IMR-90 (cell line): Measurements from ENCODE around the gene USP30. TPM values are rescaled to one million over a fixed set of nuclear protein-coding genes. Genes with fewer than 3 reads are reported as not detected.

Experiments used
- ATAC-seq: fragments of 200-7000 bp; cut with Tn5 transposase; 2 replicates; pipeline ENCODE4 v1.9.1; 2020; ENCODE audit warnings: low read depth, mild to moderate bottlenecking, moderate library complexity
- BruUV-seq: library from RNA; stranded (reverse); fragments of 400-500 nt; replicated peaks from 2 replicates; lab custom pipeline; 2021; lab: Mats Ljungman, UMichigan
- CTCF ChIA-PET: fragments of 300-600 bp; formaldehyde crosslinking; extraction: SDS; loops from one replicate; lab custom pipeline; 2021; ENCODE audit warnings: antibody characterized with exemption; lab: Yijun Ruan, JAX
- POLR2A ChIA-PET: fragments of 300-600 bp; sonication (Branson Sonifier 250); formaldehyde crosslinking; loops from one replicate; lab custom pipeline; 2022; ENCODE audit warnings: antibody characterized with exemption; ENCODE audit not compliant: unreplicated experiment; lab: Charles Lee
- DNase-seq: peaks from one replicate; pipeline ENCODE4 v3.0.0; 2013
- H2AFZ ChIP-seq: replicated peaks from 2 replicates; pipeline ENCODE3; 2013; ENCODE audit warnings: low read length, mild to moderate bottlenecking; ENCODE audit not compliant: poor library complexity
- H2AK5ac ChIP-seq: 2 replicates; pipeline ENCODE4 v1.6.1; 2013; ENCODE audit warnings: low read depth, low read length, inconsistent platforms
- H2AK9ac ChIP-seq: replicated peaks from 2 replicates; pipeline ENCODE3; 2013; ENCODE audit warnings: mild to moderate bottlenecking, low read depth, low read length, moderate library complexity; ENCODE audit not compliant: poor library complexity
- H2BK120ac ChIP-seq: 2 replicates; pipeline ENCODE4 v1.6.1; 2013; ENCODE audit warnings: low read depth, low read length, inconsistent platforms
- H2BK15ac ChIP-seq: 3 replicates; pipeline ENCODE4 v1.6.1; 2013; ENCODE audit warnings: low read depth, low read length, inconsistent platforms
- H2BK20ac ChIP-seq: 2 replicates; pipeline ENCODE4 v1.6.1; 2013; ENCODE audit warnings: low read depth, mild to moderate bottlenecking, inconsistent platforms, low read length, moderate library complexity
- H2BK5ac ChIP-seq: 2 replicates; pipeline ENCODE4 v1.6.1; 2013; ENCODE audit warnings: mild to moderate bottlenecking, low read depth, low read length, inconsistent platforms; ENCODE audit not compliant: poor library complexity, severe bottlenecking
- H3K14ac ChIP-seq: replicated peaks from 2 replicates; pipeline ENCODE4 v1.6.1; 2013; ENCODE audit warnings: low read depth, low read length, inconsistent platforms
- H3K18ac ChIP-seq: 2 replicates; pipeline ENCODE4 v1.6.1; 2013; ENCODE audit warnings: low read depth, low read length, control low read depth
- H3K23ac ChIP-seq: 2 replicates; pipeline ENCODE4 v1.6.1; 2013; ENCODE audit warnings: low read depth, low read length, inconsistent platforms
- H3K27ac ChIP-seq: 2 replicates; pipeline ENCODE4 v1.5.1; 2013; ENCODE audit warnings: mild to moderate bottlenecking, control low read depth, low read length; ENCODE audit not compliant: insufficient read depth
- H3K27me3 ChIP-seq: 2 replicates; pipeline ENCODE4 v1.6.1; 2013; ENCODE audit warnings: low read length; ENCODE audit not compliant: control insufficient read depth, insufficient read depth
- H3K36me3 ChIP-seq: 2 replicates; pipeline ENCODE4 v1.6.1; 2013; ENCODE audit warnings: low read length, mixed read lengths; ENCODE audit not compliant: control insufficient read depth, insufficient read depth
- H3K4ac ChIP-seq: 2 replicates; pipeline ENCODE4 v1.6.1; 2013; ENCODE audit warnings: low read depth, low read length, inconsistent platforms
- H3K4me1 ChIP-seq: 2 replicates; pipeline ENCODE4 v1.6.1; 2013; ENCODE audit warnings: low read length, mixed read lengths; ENCODE audit not compliant: control insufficient read depth, insufficient read depth
- H3K4me2 ChIP-seq: 2 replicates; pipeline ENCODE4 v1.6.1; 2013; ENCODE audit warnings: low read depth, mild to moderate bottlenecking, control low read depth, low read length, moderate library complexity
- H3K4me3 ChIP-seq: 2 replicates; pipeline ENCODE4 v1.5.1; 2013; ENCODE audit warnings: low read depth, mild to moderate bottlenecking, control low read depth, low read length, moderate library complexity; ENCODE audit not compliant: insufficient read depth
- H3K56ac ChIP-seq: 2 replicates; pipeline ENCODE4 v1.6.1; 2013; ENCODE audit warnings: low read length, inconsistent platforms; ENCODE audit not compliant: insufficient read depth; ENCODE audit errors: extremely low read depth
- H3K79me1 ChIP-seq, 2 experiments: 2 replicates each; pipeline ENCODE4 v1.6.1; 2013; ENCODE audit warnings: low read length in 2 of 2, inconsistent platforms in 1 of 2, low read depth in 1 of 2
- H3K9ac ChIP-seq: 2 replicates; pipeline ENCODE4 v1.6.1; 2013; ENCODE audit warnings: low read depth, low read length, control low read depth
- H3K9me1 ChIP-seq: 2 replicates; pipeline ENCODE4 v1.6.1; 2013; ENCODE audit warnings: low read length, inconsistent platforms; ENCODE audit not compliant: insufficient read depth
- H3K9me3 ChIP-seq: 2 replicates; pipeline ENCODE4 v1.6.1; 2013; ENCODE audit warnings: low read length; ENCODE audit not compliant: control insufficient read depth, insufficient read depth
- H4K20me1 ChIP-seq: 2 replicates; pipeline ENCODE4 v1.6.1; 2013; ENCODE audit warnings: low read length, inconsistent platforms; ENCODE audit not compliant: insufficient read depth
- H4K5ac ChIP-seq: 2 replicates; pipeline ENCODE4 v1.6.1; 2013; ENCODE audit warnings: mild to moderate bottlenecking, low read depth, low read length, control low read depth
- H4K8ac ChIP-seq, 2 experiments: 2 replicates each; pipeline ENCODE4 v1.6.1; 2013; ENCODE audit warnings: low read depth in 2 of 2, low read length in 2 of 2, control low read depth in 1 of 2, inconsistent platforms in 1 of 2
- H4K91ac ChIP-seq: 2 replicates; pipeline ENCODE4 v1.6.1; 2013; ENCODE audit warnings: low read depth, low read length, inconsistent platforms; ENCODE audit not compliant: insufficient read depth
- BHLHE40 ChIP-seq: fragments of 150-350 bp; IDR thresholded peaks from 2 replicates; pipeline ENCODE4 v1.6.1; 2016; ENCODE audit warnings: mild to moderate bottlenecking, low read depth, low read length
- CEBPB ChIP-seq: IDR thresholded peaks from 2 replicates; pipeline ENCODE4 v1.6.1; 2012; ENCODE audit warnings: low read depth, low read length, improper control_type of control experiment
- CTCF ChIP-seq: conservative IDR thresholded peaks from 2 replicates; pipeline ENCODE4 v1.5.1; 2012; ENCODE audit warnings: mild to moderate bottlenecking, low read depth, low read length, improper control_type of control experiment
- ELK1 ChIP-seq: fragments of 150-350 bp; IDR thresholded peaks from 2 replicates; pipeline ENCODE4 v1.6.1; 2016; ENCODE audit warnings: low read depth, mild to moderate bottlenecking, low read length, moderate library complexity, borderline replicate concordance
- FOS ChIP-seq: fragments of 150-350 bp; IDR thresholded peaks from 2 replicates; pipeline ENCODE4 v1.6.1; 2016; ENCODE audit warnings: low read depth, low read length
- MAFK ChIP-seq: IDR thresholded peaks from 2 replicates; pipeline ENCODE4 v1.6.1; 2012; ENCODE audit warnings: low read depth, low read length, improper control_type of control experiment
- MAZ ChIP-seq: IDR thresholded peaks from 2 replicates; pipeline ENCODE4 v1.6.1; 2012; ENCODE audit warnings: low read depth, mild to moderate bottlenecking, low read length, improper control_type of control experiment, moderate library complexity, borderline replicate concordance
- MXI1 ChIP-seq: IDR thresholded peaks from 2 replicates; pipeline ENCODE4 v1.6.1; 2012; ENCODE audit warnings: low read depth, mild to moderate bottlenecking, low read length, moderate library complexity, borderline replicate concordance
- NFE2L2 ChIP-seq: fragments of 150-350 bp; IDR thresholded peaks from 2 replicates; pipeline ENCODE4 v1.6.1; 2016; ENCODE audit warnings: low read depth, mild to moderate bottlenecking, low read length
- POLR2A ChIP-seq: IDR thresholded peaks from 2 replicates; pipeline ENCODE4 v1.6.1; 2012; ENCODE audit warnings: mild to moderate bottlenecking, low read depth, low read length
- SMC3 ChIP-seq: fragments of 150-350 bp; IDR thresholded peaks from 2 replicates; pipeline ENCODE4 v1.6.1; 2016; ENCODE audit warnings: low read depth, mild to moderate bottlenecking, antibody characterized with exemption, low read length, moderate library complexity
- dilution Hi-C: fragments of 300-500 bp; cut with HindIII; formaldehyde crosslinking; loops from one replicate; pipeline ENCODE4 v1.14.3; 2018; ENCODE audit warnings: low sequenced_read_pairs; ENCODE audit not compliant: unreplicated experiment
- in situ Hi-C: fragments of 300-500 bp; cut with MboI; formaldehyde crosslinking; loops from 3 replicates; pipeline ENCODE4 v1.14.3; 2019; ENCODE audit warnings: low sequenced_read_pairs, inconsistent platforms, mixed read lengths
- intact Hi-C: fragments of 100-400 bp; cut with micrococcal nuclease; formaldehyde crosslinking; loops from 2 replicates; pipeline ENCODE4 v1.10.0; 2022
- polyA plus RNA-seq, 3 experiments: library from polyadenylated mRNA; depleted of rRNA; stranded (reverse); fragments of >200 nt; gene quantifications; 2 replicates each; pipeline ENCODE4 v1.2.3, GENCODE V29; 2012; ENCODE audit warnings: low replicate concordance in 1 of 3
- total RNA-seq: library from RNA; depleted of rRNA; stranded (reverse); fragments of >200 nt; gene quantifications from 2 replicates; pipeline ENCODE4 v1.2.3, GENCODE V29; 2012

Gene USP30
- total and polyA plus RNA-seq, 2 of the 4 experiments (the other 2 are of a cell fraction) = 10.4 to 11.2 TPM

- Histone ChIP-seq H4K8ac (no peak overlapping the region), H3K27ac (no peak overlapping the region), H4K5ac (no peak overlapping the region), H3K9ac (no peak overlapping the region), H3K4me2 (no peak overlapping the region), H3K9me1 (peaks cover 5% of the 10 kb centered on the region), H2BK15ac (no peak overlapping the region), H3K23ac (no peak overlapping the region), H2AK5ac (no peak overlapping the region), H2BK120ac (no peak overlapping the region), H2AK9ac (no peak overlapping the region), H3K56ac (no peak overlapping the region), H3K9me3 (no peaks in the 10 kb centered on the region), H3K4me3 (no peak overlapping the region), H3K4ac (no peak overlapping the region), H2AFZ (no peak overlapping the region), H4K20me1 (no peaks in the 10 kb centered on the region), H2BK20ac (no peak overlapping the region), H3K79me1 (peaks cover 11 to 15% of the 10 kb centered on the region in 2 experiments; a peak in 3 of 4 replicates), H4K91ac (no peak overlapping the region), H3K4me1 (0 out of 2 replicates have a peak, but pooled peaks cover 4% of the 10 kb centered on the region), H3K18ac (no peak overlapping the region), H2BK5ac (no peak overlapping the region), H3K36me3 (peaks cover 4% of the 10 kb centered on the region), H3K27me3 (no peaks in the 10 kb centered on the region), H3K14ac (no peak overlapping the region)
- CTCF ChIA-PET = interaction anchor here (0.7 kb wide), 1 partner anchor 13 kb away, joined by 4 read pairs; no protein-coding TSS in a partner anchor
- intact Hi-C loops = no loop called here
- ATAC-seq = no peak
- no peak for TF ChIP-seq NFE2L2
- no peak for TF ChIP-seq SMC3
- TF ChIP-seq ELK1 = no peak
- no peak for TF ChIP-seq MAFK
- no peak for TF ChIP-seq BHLHE40
- no peak for TF ChIP-seq MXI1
- no peak for TF ChIP-seq CTCF
- no peak for TF ChIP-seq POLR2A
- TF ChIP-seq CEBPB = no peak
- TF ChIP-seq FOS = no peak
- no peak for TF ChIP-seq MAZ
- POLR2A ChIA-PET = interaction anchor here (0.6 kb wide), 1 partner anchor 21 kb away, joined by 3 read pairs; no protein-coding TSS in a partner anchor
- in situ Hi-C loops = no loop called here
- DNase-seq = no peak
- dilution Hi-C loops = no loop called here
- BruUV-seq = no TSS peak
Measured at GRCh38 chr12:109054520-109054919, 2.1 kb downstream of the USP30 start.
